Skin of body (tissue), 2 donors: ENCODE data around the gene TASP1. TPM values are rescaled to one million over a fixed set of nuclear protein-coding genes. Genes with fewer than 3 reads are reported as not detected.
A peak's percentile ranks its signal among the peaks of the same experiment; 100 is the strongest.

Source experiments
- DNase-seq: peaks from one replicate; lab custom pipeline; 2025; lab: John Stamatoyannopoulos, UW
- total RNA-seq: library from RNA; depleted of rRNA; stranded (reverse); fragments of >200 nt; gene quantifications from one replicate; pipeline ENCODE4 v1.2.3, GENCODE V29; 2014

The TASP1 gene
- total RNA-seq, 1 donor from 2014 or later = 18.5 TPM

GRCh38 chr20:13571662-13572061, 67.1 kb downstream of the TASP1 start:
- DNase-seq = no peak

- no peak for DNase-seq
Observed at GRCh38 chr20:13567663-13568062, 71.1 kb downstream of the TASP1 start.

GRCh38 chr20:13563854-13564253, 74.9 kb downstream of the TASP1 start:
- DNase-seq = no peak

GRCh38 chr20:13554706-13555105, 84.0 kb downstream of the TASP1 start:
- DNase-seq = no peak

DNA sequence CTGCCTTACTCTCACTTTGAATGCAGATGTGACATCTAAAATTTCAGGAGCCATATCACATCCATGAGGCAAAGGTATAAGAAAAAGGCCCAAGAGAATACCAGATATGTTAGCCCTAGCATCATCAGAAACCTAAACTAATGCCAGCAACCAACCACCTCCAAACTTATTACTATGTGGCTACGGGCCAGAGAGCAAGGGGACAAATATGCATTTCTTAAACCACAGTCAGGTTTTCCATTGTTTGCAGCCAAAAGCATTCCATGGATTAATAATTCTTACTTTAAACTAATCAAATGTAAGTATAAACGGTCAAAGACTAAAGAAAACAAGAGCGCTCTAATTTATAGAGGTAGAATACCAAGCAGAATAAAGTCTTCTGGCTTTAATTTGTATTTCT, 84.7 kb downstream of the TASP1 start:
- DNase-seq = no peak

- DNase-seq = no peak
Observed at GRCh38 chr20:13552061-13552460, 86.7 kb downstream of the TASP1 start.

DNA sequence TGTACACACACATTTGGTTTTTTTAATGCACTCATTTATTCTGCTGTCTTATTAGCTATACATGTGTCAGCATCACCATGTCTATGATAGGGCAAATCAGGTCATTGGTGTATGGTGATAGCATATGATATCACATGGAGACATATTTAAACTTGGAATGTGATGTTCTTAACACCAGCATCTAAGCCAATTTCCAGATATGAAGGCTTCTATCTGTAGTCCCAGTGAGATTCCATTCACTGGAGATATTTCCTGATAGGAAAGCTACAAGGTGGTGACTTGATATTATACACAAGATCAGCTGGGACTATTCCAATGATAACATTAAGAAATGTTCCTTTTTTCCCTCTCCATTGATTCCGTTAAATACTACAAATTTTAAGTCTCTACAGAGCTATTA, 89.3 kb downstream of the TASP1 start:
- no peak for DNase-seq

DNA sequence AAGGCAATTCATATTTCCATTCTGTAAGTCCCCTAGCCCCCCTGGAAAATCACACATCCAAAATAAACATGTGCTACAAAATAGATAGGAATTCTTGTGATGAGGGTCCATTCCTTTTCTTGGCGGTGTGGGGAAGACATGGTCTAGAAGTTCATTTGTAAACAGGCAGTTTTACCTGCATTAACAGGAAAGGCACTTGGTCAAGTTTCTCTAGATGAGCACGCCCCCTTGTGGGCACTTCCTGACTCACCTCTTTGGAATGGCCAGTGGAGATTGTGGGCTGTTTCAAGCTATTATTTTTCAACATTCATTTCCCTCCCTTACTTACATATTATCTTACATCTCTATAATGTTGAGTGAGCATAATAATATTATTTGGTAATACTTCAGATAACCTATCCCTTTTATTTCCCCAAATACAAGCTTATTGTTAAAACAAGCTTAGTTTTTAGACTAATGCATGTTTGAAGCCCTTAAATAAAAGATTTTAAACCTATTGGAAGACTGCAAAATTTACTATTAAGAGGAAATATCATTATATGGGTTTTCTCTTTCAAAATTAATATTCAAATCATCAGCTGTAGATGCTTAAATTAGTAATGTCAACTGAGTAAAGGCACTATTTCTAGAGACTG, 92.1 kb downstream of the TASP1 start:
- DNase-seq = peak; percentile 24

GRCh38 chr20:13545790-13546189, 92.9 kb downstream of the TASP1 start:
- DNase-seq = no peak

DNA sequence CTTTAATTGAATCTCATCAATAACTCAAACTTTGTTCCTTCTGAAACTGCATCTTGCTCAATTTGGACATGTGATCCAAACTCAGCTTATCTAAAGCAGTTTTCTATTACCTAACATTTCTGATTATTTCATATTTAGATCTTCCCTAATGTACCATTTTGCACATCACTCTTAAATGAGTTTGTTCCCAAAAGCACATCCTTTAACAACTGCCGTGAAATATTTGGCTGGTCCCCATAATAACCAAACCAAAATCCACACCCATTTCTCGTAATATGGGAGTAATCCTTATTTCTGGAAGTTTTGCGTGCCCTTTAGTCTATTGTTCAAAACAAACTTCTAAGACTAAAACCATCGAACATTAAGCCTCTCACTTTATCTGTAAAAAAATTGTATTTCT, 94.9 kb downstream of the TASP1 start:
- DNase-seq = no peak

DNA sequence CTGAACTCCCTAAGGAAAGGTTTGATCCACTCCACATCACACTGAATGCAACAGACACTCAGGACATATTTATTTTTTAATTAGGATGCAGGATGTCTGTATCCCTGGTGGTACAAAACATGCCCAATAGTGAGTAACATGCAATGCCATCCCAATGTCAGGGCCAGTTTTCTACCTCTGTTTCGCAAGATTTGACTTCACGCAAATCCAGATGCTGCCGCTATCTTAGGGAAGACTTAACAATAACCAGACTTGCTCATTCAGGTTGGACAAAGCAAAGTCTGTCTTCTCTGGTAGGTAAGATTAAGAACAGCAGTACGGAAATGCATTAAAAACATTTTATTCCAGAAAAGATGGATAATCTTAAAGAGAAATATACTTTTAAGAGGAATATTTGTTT, 103.1 kb downstream of the TASP1 start:
- no peak for DNase-seq

GRCh38 chr20:13533946-13534345, 104.8 kb downstream of the TASP1 start:
- DNase-seq = no peak

GRCh38 chr20:13530146-13530545, 108.6 kb downstream of the TASP1 start:
- no peak for DNase-seq

GRCh38 chr20:13526551-13526950, 112.2 kb downstream of the TASP1 start:
- no peak for DNase-seq

DNA sequence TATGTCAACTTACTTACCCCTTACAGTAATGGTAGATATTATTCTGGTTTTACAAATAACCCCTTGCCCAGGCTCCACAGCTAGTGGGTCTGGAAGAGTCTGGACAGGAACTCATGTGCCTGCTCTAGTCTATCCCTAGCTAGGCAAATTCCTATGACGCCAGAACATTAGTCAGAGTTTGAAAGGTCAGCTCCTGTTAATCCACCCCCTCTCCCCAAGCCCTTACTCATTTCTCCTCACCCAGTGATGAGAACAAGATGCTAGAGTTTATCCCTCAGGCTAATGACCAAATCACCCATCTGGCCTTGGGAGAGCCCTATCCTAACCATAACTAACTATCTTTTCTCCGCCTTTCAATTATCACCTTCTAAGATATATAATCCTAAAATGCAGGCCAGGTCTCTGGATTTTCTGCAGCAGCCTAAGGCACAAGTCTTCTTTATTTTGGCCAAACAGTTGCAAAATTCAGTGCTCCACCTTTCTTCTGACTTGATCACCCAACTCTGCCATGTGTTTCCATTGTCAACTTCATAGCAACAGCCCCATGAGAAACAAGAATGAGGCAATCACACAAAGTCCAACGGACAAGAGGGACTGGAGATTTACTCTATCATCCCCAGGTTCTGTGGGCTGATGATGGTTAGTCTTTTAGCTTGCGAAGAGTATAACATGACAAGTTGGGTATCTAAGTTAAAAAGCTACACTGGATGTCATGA, 113.3 kb downstream of the TASP1 start:
- no peak for DNase-seq

DNA sequence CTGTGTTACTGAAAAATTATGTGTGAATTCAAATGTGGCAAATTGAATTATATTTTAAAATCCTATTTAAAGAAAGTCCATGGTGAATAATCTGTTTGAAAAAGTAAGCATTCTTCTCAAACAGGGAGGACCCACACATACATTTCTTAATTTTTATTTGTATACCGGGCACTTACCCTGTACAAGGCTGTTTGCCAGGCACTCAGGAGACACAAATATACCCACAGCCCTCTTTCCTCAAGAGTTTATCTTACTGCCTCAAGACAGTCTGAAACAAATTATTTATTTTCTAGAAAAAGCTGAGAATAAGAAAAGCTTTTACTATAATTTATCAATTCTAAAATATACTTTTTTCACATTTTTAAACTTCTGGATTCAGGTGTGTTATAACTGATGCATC, 114.4 kb downstream of the TASP1 start:
- no peak for DNase-seq

- no peak for DNase-seq
Observed at GRCh38 chr20:13517831-13518230, 120.9 kb downstream of the TASP1 start.

DNA sequence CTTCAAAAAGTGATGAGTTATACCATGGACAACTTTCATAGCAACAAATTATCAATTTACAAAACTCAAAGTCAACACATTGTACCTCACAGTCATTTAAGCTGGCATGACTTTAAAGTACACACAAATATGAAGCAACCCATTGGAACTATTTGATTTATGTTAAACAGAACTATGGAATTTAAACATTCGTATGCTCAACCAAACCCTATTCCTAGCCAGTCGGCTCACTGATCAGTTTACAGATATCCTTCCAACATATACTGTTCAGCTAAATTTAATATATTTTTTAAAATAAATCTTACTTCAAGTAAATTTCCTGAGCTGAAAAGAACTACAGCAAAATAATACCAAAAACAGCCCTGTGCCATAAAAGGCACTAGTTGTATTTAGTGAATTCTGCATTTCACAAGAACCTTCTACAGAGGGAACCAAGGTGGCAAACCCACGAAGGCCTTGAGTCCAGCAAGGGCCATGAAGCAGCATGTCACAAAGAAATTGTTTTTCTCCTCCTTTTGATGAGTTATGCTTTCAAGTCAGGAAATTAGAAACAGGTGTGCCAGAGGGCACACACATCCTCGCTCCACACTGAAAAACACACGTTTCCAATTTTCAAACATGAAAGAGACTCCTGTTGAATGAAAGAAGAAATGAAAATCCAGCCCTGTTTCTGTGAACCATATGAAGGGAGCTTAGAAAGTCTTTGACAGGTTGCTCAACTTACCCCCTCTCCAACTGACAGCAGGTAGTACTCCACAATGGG, 122.8 kb downstream of the TASP1 start:
- DNase-seq = no peak

DNA sequence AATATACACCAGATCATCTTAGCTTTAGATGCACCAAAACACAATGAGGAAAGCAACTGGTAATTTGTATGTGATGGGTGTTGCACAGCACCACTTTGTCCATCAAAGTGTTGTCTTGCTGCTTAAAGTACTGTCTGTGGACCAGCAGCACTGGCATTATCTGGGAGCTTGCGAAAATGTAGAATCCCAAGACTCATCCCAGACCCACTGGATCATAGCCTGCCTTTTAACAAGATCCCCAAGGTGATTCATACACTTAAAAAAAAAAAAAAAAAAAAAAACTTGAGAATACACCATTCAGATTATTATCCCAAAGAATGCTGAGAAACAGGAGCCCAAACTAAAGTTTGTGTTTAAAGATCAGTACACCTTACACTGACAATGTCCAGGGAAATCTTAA, 123.4 kb downstream of the TASP1 start:
- no peak for DNase-seq

GRCh38 chr20:13510837-13511488, 127.8 kb downstream of the TASP1 start:
- DNase-seq = no peak

DNA sequence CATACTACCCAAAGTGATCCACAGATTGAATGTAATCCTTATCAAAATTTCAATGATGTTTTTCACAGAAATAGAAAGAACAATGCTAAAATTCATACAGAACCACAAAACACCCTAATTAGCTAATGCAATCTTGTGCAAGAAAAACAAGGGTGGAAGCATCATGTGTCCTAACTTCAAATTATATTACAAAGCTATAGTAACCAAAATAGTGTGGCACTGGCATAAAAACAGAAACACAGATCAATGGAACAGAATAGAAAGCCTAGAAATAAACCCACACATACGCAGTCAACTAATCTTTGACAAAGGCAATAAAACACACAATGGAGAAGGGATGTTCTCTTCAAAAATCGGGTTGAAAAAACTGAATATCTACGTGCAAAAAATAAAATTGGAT, 131.1 kb downstream of the TASP1 start:
- DNase-seq = no peak

DNA sequence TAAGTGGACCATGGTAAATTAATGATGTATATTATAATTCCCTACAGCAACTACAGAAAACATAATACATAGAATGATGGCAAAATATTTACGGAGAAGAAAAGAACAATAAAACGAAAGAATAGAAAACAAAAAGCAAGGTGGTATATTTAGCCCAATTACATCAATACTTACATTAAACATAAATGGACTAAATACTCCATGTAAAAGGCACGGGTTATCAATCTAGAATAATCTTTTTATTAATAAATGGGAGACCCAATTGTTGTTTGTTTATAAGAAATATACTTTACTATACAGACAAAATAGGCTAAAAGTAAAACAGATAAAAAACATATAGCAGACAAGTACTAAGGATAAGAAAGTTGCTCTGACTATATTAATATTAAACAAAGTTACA, 137.2 kb downstream of the TASP1 start:
- no peak for DNase-seq
